Amygdala (tissue), 56 donors: ENCODE data around the gene CBX8.

Source experiments
- DNase-seq, 56 donors: peaks; one replicate each; lab custom pipeline; 2025; lab: John Stamatoyannopoulos, UW

Gene CBX8

GRCh38 chr17:79796444-79796762, 474 bp downstream of the CBX8 start:
- peak in 2 of 56 donors; percentile 58 to 75 for DNase-seq

- no peak for DNase-seq
Observed at GRCh38 chr17:79795795-79796443, 958 bp downstream of the CBX8 start.

- DNase-seq: no peak
Observed at GRCh38 chr17:79794659-79795511, 2.0 kb downstream of the CBX8 start.

GRCh38 chr17:79793924-79794304, 3.0 kb downstream of the CBX8 start:
- no peak for DNase-seq

GRCh38 chr17:79792984-79793923, 3.6 kb downstream of the CBX8 start:
- no peak for DNase-seq

DNA sequence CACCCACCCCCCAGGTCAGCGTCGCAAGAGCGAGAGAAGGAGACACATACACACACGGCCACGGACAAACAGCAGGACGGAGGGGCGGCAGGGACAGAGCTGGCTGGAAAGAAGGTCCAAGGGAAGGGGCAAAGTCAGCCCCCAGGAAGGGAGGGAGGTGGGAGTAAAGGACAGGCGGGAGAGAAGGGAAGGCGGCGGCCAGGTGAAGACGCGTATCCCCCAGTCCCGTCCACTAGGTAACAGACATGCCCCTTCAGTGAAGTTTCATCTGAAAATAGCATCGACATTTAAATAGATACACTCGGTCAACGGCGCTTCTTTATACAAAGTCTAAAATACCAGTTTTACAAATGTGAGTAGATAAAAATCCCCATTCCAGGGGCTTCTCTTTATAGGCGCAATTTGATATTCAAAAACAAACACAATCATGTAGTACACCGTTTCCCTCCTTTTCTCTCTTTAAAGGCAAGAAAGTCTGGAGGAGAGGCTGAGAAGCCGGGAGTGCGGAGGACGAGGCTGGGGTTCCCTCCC, 4.5 kb downstream of the CBX8 start:
- DNase-seq: no peak

GRCh38 chr17:79791735-79792161, 5.1 kb downstream of the CBX8 start:
- no peak for DNase-seq

- no peak for DNase-seq
Observed at GRCh38 chr17:79790805-79791734, 5.8 kb downstream of the CBX8 start.

DNA sequence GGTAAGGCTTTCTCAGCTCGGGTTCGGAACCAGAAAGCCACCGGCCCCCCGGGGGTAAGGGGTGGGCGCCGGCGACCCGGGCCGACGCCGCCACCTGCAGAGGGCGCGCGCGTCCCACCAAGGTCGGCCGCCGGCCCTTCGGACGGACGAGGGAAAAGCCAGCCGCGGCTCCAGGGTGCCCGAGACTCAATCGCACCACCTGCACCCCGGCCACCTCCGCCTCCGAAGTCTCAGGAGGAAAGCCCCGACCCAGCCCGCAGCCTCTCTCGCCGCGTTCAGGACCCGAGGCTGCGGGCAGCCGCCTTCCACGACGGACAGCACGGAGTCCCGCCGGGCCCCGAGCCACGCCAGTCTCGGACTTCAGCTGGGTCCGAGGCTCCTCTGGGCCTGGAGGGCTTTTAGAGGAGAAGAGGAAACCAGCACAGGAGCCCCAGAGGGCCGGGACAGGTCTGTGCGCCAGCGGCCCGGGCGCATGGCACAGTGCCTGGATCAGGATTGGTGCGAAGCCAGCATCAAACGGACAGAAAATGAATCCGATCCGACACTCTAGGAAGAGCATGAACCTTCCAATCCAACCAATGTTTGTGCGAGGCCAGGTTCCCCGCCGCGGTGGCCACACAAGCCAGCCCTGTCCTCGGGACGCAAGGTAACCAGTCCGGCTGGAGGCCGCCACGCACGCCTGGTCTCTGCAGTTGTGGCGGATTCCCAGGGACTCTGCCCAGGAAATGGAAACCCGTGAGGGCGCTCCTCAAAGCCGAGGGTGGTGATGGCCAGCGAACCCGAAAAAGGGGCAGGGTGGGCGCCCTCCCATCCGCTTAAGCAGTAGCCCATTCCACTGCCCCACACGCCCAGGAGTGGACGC, 6.7 kb downstream of the CBX8 start:
- peak in 12 of 56 donors; percentile 6 to 61 (median 24) for DNase-seq

DNA sequence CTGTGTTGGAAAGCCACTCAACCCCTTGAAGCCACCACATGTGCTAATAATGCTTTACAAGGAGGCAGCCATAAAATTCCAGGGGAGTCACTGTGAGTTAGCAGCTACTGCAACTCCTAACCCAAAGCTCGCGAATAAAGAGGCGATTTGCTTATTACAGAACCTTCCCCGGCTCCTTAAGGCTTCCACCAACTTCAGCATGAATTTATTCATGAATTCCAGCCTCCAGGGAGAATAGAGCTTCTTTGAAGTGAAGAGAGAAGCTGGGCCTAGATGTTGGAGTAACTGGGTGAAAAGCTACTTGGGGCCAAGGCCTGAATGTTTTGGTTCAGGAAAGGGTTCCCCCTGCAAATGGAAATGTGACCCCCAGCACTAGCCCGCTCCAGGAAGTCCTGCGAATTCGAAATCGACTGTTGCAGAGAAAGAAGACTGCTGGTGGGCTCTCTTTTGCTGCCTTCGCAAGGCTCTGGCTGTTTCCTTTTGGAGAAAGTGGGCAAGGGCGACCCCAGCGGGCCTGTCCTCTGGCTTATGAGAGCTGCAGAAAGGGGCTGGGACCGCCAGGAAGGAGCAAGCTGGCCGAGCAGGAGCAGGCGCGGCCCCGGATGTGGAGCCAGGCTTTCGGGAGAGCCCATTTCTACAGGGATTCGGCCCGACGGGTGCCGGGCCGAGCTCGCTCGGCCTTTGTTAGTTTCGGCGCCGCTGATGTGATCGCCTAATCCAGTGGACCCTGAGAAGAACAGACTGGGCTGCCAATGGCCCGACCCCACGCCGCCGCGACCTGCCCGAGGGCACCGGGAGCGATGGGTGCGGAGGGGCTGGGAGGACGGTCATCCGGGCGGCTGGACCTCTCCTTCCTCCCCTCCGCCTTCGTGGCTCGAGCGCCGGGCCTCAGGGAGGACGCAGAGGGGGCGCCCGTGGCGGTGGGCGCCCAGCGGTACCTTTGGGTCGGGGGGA, 7.6 kb downstream of the CBX8 start:
- DNase-seq: no peak

GRCh38 chr17:79788455-79788854, 8.4 kb downstream of the CBX8 start:
- DNase-seq: no peak

- DNase-seq: no peak
Observed at GRCh38 chr17:79786930-79787643, 9.8 kb downstream of the CBX8 start.

- DNase-seq: no peak
Observed at GRCh38 chr17:79785900-79786810, 10.7 kb downstream of the CBX8 start.

GRCh38 chr17:79785017-79785899, 11.6 kb downstream of the CBX8 start:
- DNase-seq: no peak
